ENCODE measurements around the gene SHISA5. TPM values are rescaled to one million over a fixed set of nuclear protein-coding genes. Genes with fewer than 3 reads are reported as not detected.
"Not testable (repeated sequence)": the region's sequence is repeated elsewhere in the genome, so short reads cannot be mapped to it uniquely, and the experiment has no call there.

Gene SHISA5
- total and polyA plus RNA-seq, 2 donors (not counting 1 experiment from before 2014, with no cell fraction given), result 147 to 183 TPM

- H4K20me1 ChIP-seq (ENCODE audit: control insufficient read depth, insufficient read depth, low read length, poor library complexity, severe bottlenecking); DNase-seq; H3K27ac Mint-ChIP-seq; H3K36me3 ChIP-seq (replicated peaks in 1 of 2; ENCODE audit: control extremely low read depth in 1 of 2, control insufficient read depth in 1 of 2, extremely low read depth in 1 of 2, insufficient read depth in 2 of 2, low read length in 1 of 2); H3K27me3 ChIP-seq (replicated peaks in 1 of 4; ENCODE audit: control extremely low read depth in 1 of 4, control insufficient read depth in 3 of 4, insufficient read depth in 4 of 4, low read length in 3 of 4); H3K9me3 Mint-ChIP-seq (ENCODE audit: insufficient read depth); H3K27ac ChIP-seq (ENCODE audit: low read length in 2 of 2); H2AFZ ChIP-seq (ENCODE audit: insufficient read depth, low read depth, low read length, poor library complexity, severe bottlenecking); ATAC-seq (ENCODE audit: low read depth); POLR2A ChIA-PET; H3K9ac ChIP-seq (ENCODE audit: low read length); H3K27me3 Mint-ChIP-seq; H3K9me3 ChIP-seq (ENCODE audit: control extremely low read depth in 1 of 3, control insufficient read depth in 2 of 3, insufficient read depth in 1 of 3, low read length in 2 of 3); H3K4me3 Mint-ChIP-seq; intact Hi-C loops (cut with micrococcal nuclease); H3K4me3 ChIP-seq (ENCODE audit: control extremely low read depth in 1 of 5, extremely low read depth in 1 of 5, insufficient read depth in 1 of 5, low read depth in 2 of 5, low read length in 4 of 5); CTCF ChIA-PET; H3K4me2 ChIP-seq (replicated peaks; ENCODE audit: low read depth, low read length, poor library complexity, severe bottlenecking): not testable (repeated sequence)
- peaks cover 35% of the 10 kb centered on the region for H3K4me1 Mint-ChIP-seq
- Histone ChIP-seq H3K4me1 (ENCODE audit: control insufficient read depth in 2 of 2, insufficient read depth in 2 of 2, low read length in 2 of 2) (peaks cover 38 to 40% of the 10 kb centered on the region in 2 donors), H3K79me2 (ENCODE audit: control insufficient read depth, insufficient read depth, low read length) (peaks cover 30% of the 10 kb centered on the region)
- WGBS (ENCODE audit: insufficient coverage), result no CpG with 5 or more reads among the region's 11 CpGs
These were observed 23.1 kb downstream of the SHISA5 start for GRCh38 chr3:48480891-48481290.

GRCh38 chr3:48478626-48479555 is 25.1 kb downstream of the SHISA5 start:
- peak overlapping the region; percentile 99 for H3K27ac Mint-ChIP-seq
- peak overlapping the region in 4 of 5 experiments; percentile 37 to 52 (median 44) for H3K4me3 ChIP-seq (ENCODE audit: control extremely low read depth in 1 of 5, extremely low read depth in 1 of 5, insufficient read depth in 1 of 5, low read depth in 2 of 5, low read length in 4 of 5)

More at GRCh38 chr3:48478626-48479555, 25.1 kb downstream of the SHISA5 start:
- intact Hi-C loops (cut with micrococcal nuclease), result loop anchor here (1.0 kb wide), 1 partner anchor 28 kb away; no protein-coding TSS in a partner anchor
- Mint-ChIP-seq H3K27me3 (no peaks in the 10 kb centered on the region), H3K4me1 (peaks cover 45% of the 10 kb centered on the region), H3K4me3 (peak overlapping the region; percentile 86), H3K9me3 (ENCODE audit: insufficient read depth) (no peaks in the 10 kb centered on the region)
- Histone ChIP-seq H3K79me2 (ENCODE audit: control insufficient read depth, insufficient read depth, low read length) (peaks cover 43% of the 10 kb centered on the region), H4K20me1 (ENCODE audit: control insufficient read depth, insufficient read depth, low read length, poor library complexity, severe bottlenecking) (no peaks in the 10 kb centered on the region), H2AFZ (ENCODE audit: insufficient read depth, low read depth, low read length, poor library complexity, severe bottlenecking) (peak overlapping the region; percentile 83), H3K9ac (ENCODE audit: low read length) (peak overlapping the region; percentile 46), H3K27me3 (replicated peaks in 1 of 4; ENCODE audit: control extremely low read depth in 1 of 4, control insufficient read depth in 3 of 4, insufficient read depth in 4 of 4, low read length in 3 of 4) (no peaks in the 10 kb centered on the region), H3K4me2 (replicated peaks; ENCODE audit: low read depth, low read length, poor library complexity, severe bottlenecking) (peak overlapping the region; percentile 63), H3K27ac (ENCODE audit: low read length in 2 of 2) (peak overlapping the region; percentile 85 to 89), H3K4me1 (ENCODE audit: control insufficient read depth in 2 of 2, insufficient read depth in 2 of 2, low read length in 2 of 2) (peaks cover 38 to 45% of the 10 kb centered on the region in 2 donors), H3K9me3 (ENCODE audit: control extremely low read depth in 1 of 3, control insufficient read depth in 2 of 3, insufficient read depth in 1 of 3, low read length in 2 of 3) (no peaks in the 10 kb centered on the region), H3K36me3 (replicated peaks in 1 of 2; ENCODE audit: control extremely low read depth in 1 of 2, control insufficient read depth in 1 of 2, extremely low read depth in 1 of 2, insufficient read depth in 2 of 2, low read length in 1 of 2) (peaks cover 0 to 2% of the 10 kb centered on the region in 2 experiments)
- DNase-seq, result peak; percentile 72
- ChIA-PET CTCF (interaction anchor here (0.7 to 17.7 kb wide), 6 partner anchors 12 to 112 kb away, joined by 3 to 240 read pairs (median 9); partner anchors contain the start of gene SHISA5), POLR2A (interaction anchor here (0.6 to 1.9 kb wide), 4 partner anchors 12 to 43 kb away, joined by 3 to 9 read pairs (median 4); a partner anchor contains a TSS)
- peak; percentile 78 for ATAC-seq (ENCODE audit: low read depth)
- no peak for TF ChIP-seq CTCF (IDR thresholded peaks at IDR 0.05)
- TF ChIP-seq EZH2 (IDR thresholded peaks at IDR 0.05; ENCODE audit: borderline replicate concordance, insufficient read depth, low read depth, low read length, poor library complexity, severe bottlenecking), result no peak
- 23% methylated on average over 16 of the region's 19 CpGs for WGBS (ENCODE audit: insufficient coverage)

Data from B cell (primary cell).